ENCODE measurements around the gene WSCD1. TPM values are rescaled to one million over a fixed set of nuclear protein-coding genes. Genes with fewer than 3 reads are reported as not detected.

WSCD1 gene
- total RNA-seq (1 to 10 TPM; 1.6 to 4.1 (median 2.8) TPM), polyA plus RNA-seq (1 to 10 TPM; 1.2 to 2.1 TPM)

DNA sequence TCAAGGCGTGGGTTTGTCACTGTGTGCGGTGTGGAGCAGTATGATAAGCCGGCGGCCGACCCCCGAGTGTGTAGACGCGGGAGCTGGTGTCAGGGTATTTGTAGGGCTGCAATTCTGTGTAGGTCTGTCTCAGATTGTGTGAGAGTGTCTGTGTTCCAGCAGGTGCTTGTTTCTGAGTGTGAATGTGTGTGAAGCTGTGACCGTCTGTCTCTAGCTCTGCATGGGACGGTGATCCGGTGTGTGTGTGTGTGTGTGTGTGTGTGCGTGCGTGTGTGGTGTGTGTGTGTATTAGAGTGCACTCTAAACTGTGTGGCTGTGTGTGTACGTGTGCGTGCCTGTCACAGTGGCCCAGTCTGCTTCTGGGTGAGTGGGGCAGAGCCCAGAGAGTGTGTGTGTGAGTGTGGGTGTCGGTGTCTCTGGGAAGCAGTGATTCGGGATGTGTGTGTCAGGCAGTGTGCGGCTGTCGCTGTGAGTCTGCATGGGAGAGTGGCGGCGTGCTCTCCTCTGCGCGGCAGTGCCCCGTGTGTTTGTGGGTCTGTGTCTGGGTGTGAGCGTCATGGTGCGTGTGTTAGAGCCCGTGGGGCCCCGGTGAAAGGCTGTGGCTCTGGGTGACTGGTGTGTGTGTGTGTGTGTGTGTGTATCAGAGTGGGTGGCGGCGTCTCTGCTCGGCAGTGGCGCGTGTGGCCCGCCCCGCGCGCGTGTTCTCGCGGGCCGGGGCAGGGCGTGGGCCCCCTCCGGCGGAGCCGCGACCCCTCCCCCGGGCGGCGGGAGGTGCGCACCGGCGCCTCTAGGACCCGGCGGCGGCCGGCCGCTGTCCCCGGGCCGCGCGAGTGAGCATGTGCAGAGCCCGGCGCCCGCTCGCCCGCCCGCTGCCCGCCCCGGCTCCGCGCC is at the start of gene WSCD1:
Gene WSCD1 (plus strand): TSS at position 841 of the 891 bp plus-strand sequence. CDS start 10,280 bp downstream, outside the sequence.
- FAIRE-seq (no peak), ATAC-seq (peak; percentile 51 to 79 (median 62)), DNase-seq (peak in 4 of 6 donors; percentile 20 to 83 (median 47))
- 3 to 4% methylated on average over 28 to 71 of the region's 71 CpGs for WGBS, 2 donors
- no peak within 1 kb of the TSS for H3K27ac ChIP-seq
- TF ChIP-seq, protein P1, sequence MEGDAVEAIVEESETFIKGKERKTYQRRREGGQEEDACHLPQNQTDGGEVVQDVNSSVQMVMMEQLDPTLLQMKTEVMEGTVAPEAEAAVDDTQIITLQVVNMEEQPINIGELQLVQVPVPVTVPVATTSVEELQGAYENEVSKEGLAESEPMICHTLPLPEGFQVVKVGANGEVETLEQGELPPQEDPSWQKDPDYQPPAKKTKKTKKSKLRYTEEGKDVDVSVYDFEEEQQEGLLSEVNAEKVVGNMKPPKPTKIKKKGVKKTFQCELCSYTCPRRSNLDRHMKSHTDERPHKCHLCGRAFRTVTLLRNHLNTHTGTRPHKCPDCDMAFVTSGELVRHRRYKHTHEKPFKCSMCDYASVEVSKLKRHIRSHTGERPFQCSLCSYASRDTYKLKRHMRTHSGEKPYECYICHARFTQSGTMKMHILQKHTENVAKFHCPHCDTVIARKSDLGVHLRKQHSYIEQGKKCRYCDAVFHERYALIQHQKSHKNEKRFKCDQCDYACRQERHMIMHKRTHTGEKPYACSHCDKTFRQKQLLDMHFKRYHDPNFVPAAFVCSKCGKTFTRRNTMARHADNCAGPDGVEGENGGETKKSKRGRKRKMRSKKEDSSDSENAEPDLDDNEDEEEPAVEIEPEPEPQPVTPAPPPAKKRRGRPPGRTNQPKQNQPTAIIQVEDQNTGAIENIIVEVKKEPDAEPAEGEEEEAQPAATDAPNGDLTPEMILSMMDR (IDR thresholded peaks at IDR 0.05) = no peak
- no peaks in the 10 kb centered on the region for H3K27me3 ChIP-seq
- no peaks in the 10 kb centered on the region for H3K36me3 ChIP-seq
- peak within 1 kb of the TSS; percentile 33 to 70 (median 53) for H3K4me3 ChIP-seq
- no peaks in the 10 kb centered on the region for H3K9me3 ChIP-seq
- intact Hi-C loops (cut with DNase I) = no loop called here
- H3K4me1 ChIP-seq = no peaks in the 10 kb centered on the region

DNA sequence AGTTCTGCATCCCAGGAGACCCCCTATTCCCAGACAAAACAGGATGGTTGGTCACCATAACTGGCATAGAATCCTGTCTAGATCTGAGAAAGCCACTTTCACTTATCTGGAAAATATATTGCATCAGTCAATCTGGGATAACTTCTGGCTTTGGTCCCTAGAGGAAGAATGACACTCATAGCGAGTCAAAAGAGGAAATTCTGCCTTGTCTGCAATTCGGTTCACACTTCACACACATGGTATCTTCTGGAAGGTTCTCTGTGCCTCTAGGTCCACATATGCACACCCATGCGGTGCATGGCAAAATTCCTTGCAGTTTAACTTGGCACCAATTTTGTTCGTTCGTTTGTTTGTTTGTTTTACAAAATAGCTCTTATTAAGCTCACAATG is 49.2 kb upstream of the WSCD1 start:
- TF ChIP-seq, protein P1 (IDR thresholded peaks at IDR 0.05) = no peak
- no peak overlapping the region for H3K27ac ChIP-seq
- WGBS, 2 donors = 47 to 51% methylated on average over 5 of the region's 5 CpGs
- H3K4me3 ChIP-seq = no peak overlapping the region
- DNase-seq (no peak), ATAC-seq (no peak), FAIRE-seq (no peak)
- intact Hi-C loops (cut with DNase I) = no loop called here
- no peaks in the 10 kb centered on the region for H3K27me3 ChIP-seq
- no peaks in the 10 kb centered on the region for H3K9me3 ChIP-seq
- H3K4me1 ChIP-seq = no peaks in the 10 kb centered on the region
- no peaks in the 10 kb centered on the region for H3K36me3 ChIP-seq

DNA sequence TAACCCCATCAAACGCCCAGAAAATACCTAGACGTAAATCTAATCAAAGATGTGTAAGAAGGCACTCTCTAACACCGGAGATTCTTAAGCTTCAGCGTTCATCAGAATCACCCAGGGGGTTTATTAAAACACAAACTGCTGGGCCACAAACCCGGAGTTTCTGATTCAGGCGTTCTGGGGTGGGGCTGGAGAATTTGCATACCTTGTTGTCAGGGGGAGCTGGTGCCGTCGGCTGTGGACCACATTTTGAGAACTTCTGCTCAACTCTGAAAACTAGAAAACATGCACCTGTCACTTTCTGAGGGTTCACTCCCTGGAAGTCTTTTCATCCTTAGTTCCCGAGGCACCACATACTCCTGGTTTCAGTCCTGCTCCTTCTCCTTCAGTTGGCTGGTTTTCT is 48.6 kb upstream of the WSCD1 start:
- H3K4me1 ChIP-seq = no peaks in the 10 kb centered on the region
- intact Hi-C loops (cut with DNase I) = no loop called here
- TF ChIP-seq, protein P1 (IDR thresholded peaks at IDR 0.05) = no peak
- no peaks in the 10 kb centered on the region for H3K27me3 ChIP-seq
- no peak for FAIRE-seq
- whole genome bisulfite sequencing, 2 donors = 50 to 58% methylated on average over 9 of the region's 9 CpGs
- H3K9me3 ChIP-seq = no peaks in the 10 kb centered on the region
- DNase-seq = no peak
- no peaks in the 10 kb centered on the region for H3K36me3 ChIP-seq
- H3K4me3 ChIP-seq = no peak overlapping the region
- H3K27ac ChIP-seq = no peak overlapping the region
- no peak for ATAC-seq

- ATAC-seq (no peak), DNase-seq (no peak), FAIRE-seq (no peak)
- no peaks in the 10 kb centered on the region for H3K36me3 ChIP-seq
- intact Hi-C loops (cut with DNase I) = no loop called here
- H3K4me1 ChIP-seq = no peaks in the 10 kb centered on the region
- no peaks in the 10 kb centered on the region for H3K9me3 ChIP-seq
- TF ChIP-seq, protein P1 (IDR thresholded peaks at IDR 0.05) = no peak
- 51 to 54% methylated on average over 6 of the region's 6 CpGs for WGBS, 2 donors
- no peak overlapping the region for H3K4me3 ChIP-seq
- no peak overlapping the region for H3K27ac ChIP-seq
- H3K27me3 ChIP-seq = no peaks in the 10 kb centered on the region
Observed at GRCh38 chr17:6023036-6023831, 46.9 kb upstream of the WSCD1 start.
